HuH-7.5 (cell line): ENCODE measurements around the gene HARBI1.
A peak's percentile ranks its signal among the peaks of the same experiment; 100 is the strongest.

Experiments used
- DNase-seq: peaks from one replicate; pipeline ENCODE4 v3.0.0; 2011; ENCODE audit warnings: low spot score

HARBI1 gene, protein sequence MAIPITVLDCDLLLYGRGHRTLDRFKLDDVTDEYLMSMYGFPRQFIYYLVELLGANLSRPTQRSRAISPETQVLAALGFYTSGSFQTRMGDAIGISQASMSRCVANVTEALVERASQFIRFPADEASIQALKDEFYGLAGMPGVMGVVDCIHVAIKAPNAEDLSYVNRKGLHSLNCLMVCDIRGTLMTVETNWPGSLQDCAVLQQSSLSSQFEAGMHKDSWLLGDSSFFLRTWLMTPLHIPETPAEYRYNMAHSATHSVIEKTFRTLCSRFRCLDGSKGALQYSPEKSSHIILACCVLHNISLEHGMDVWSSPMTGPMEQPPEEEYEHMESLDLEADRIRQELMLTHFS

DNA sequence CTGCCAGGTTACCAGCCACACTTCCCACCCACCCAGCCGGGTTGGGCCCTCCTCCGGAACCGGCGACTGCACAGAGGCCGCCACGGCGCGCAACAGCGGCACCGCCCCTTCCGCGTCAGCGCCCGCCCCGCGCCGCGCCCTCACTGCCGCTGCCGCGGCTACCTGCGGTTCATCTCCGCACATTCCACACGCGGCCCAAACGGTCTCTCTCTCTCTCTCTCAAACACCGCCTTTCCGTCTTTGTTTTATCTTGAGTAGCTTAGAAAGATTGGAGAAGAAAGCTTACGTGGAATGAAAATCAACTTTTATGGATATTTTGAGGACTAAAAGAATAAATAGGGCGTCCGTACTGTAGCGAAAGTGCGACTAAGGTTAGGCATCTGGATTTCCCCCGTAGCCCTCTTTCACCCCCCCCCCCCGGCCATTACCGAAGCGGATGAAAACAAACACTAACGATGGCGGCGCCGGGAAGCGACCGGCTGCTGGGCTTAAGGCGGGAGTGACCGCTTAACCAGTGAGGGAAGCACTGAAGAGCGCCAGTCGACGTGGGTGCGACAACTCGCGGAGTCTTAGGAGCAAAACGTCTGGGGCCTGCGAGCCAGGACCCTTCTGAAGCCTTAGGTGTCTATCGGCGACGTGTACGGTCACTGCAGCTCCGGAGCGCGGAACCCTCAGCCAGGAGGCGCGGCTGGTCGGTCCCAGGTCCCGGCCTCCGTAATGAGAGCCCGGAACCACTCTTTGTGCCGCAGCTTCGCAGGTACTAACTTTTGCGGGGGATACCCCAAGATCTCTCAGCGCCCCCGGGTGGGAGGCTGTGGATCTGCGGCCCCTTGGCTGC lies at the start of gene HARBI1, which contains the start of gene ATG13:
Gene HARBI1 (minus strand): TSS at position 94 of the 838 bp plus-strand sequence. CDS start 990 bp downstream, outside the sequence.
Gene ATG13 (plus strand): TSS at position 420 of the 838 bp plus-strand sequence. CDS start 26,739 bp downstream, outside the sequence.
- DNase-seq, result peak; percentile 80

DNA sequence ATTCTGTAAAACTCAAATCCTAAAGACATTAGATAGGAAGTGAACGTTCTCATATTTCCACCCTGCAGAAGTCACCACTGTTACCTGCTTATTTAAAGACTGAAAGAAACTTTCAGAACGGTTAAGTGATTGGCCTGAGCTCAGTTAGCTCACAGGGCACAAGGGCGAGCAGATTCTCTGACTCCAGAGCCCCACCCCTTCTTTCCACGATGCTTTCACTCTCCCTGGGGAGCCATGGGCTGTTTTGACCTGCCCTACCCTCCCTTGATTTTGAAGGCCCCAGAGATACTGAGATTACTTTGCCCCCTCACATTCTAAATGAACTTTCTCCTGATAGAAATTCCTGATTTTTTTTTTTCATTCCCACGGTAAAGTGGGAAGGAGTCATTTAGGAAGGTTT lies 49.5 kb upstream of the HARBI1 start:
- no peak for DNase-seq

DNA sequence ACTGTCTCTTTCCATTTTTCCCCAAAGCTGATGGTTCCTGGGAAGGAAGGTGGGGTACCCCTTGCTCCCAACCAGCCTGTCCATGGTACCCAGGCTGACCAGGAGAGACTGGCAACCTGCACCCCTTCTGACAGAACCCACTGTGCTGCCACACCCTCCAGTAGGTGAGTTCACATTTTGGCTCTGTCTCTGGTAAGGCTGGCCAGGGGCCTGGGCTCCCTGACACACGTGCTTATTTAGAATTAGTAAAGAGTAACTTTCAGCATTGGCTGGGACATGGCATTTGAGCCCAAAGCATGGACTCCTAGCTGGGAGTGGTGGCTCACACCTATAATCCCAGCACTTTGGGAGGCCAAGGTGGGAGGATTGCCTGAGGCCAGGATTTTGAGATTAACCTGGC lies 48.3 kb upstream of the HARBI1 start:
- no peak for DNase-seq

DNA sequence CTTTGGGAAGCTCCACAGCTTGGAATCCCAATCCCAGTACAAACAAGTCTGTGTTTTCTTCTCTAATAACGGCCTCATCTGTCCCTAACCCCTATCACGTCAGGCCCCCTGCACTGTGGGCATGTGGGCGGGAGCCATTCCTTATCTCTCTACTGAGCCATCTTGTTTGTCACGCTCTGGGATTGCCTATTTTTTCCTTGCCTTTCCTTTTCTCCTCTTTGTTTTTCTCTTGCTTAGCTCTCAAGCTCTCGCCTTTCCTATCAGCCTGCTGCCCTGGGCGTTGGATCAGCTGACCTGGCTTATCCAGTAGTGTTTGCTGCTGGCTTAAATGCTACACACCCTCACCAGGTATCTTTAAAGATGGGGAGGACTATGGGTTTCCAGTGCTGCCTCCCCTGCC lies 47.6 kb upstream of the HARBI1 start:
- no peak for DNase-seq

DNA sequence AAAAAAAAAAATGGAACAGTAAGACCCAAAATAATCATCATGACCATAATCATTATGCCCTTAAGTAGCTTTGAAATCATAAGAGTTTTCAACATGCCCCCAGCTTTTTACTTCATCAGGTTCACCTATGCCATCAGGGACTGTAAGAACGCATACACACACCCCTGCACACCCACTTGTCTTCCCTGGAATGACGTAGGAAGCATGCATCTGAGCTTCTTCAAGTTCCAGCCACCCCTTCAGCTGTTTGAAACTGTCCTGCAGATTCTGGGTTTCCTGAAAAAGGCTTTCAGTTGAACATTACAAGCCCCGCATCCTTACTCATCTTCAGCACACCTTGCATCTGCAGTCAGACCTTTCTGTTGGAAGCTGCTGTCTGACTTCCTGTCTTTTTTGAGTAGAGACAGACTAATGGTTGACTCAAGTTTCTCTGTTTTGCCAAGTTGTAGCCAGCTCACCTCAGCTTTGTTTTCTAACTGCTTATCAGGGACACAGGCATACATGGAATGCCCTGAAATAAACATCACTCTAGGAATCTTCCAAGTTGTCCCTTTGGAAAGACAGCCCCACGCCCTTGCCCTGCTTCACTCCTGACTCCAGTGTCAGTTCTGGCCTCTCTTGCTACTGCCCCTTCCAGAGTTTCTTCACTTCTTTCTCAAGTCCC lies 46.4 kb upstream of the HARBI1 start:
- DNase-seq, result no peak

DNA sequence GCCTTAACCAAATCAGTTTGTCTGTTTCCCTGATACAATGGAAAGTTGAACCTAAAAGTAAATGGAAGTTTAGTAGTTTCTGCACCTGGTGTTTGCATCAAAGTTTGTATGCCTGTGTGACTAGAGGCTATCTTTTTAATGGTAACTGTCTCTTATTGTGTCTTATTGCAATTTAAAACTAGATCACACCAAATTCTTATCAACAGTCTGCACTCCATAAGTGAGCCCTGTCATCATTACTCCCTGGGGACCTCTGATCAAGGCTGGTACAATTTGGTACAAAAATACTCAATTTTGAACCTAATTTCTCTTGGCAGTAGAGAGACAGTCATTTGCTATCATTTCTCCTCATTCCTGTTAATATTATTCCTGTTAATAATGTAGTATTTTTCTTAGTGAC lies 45.3 kb upstream of the HARBI1 start:
- DNase-seq, result no peak

DNA sequence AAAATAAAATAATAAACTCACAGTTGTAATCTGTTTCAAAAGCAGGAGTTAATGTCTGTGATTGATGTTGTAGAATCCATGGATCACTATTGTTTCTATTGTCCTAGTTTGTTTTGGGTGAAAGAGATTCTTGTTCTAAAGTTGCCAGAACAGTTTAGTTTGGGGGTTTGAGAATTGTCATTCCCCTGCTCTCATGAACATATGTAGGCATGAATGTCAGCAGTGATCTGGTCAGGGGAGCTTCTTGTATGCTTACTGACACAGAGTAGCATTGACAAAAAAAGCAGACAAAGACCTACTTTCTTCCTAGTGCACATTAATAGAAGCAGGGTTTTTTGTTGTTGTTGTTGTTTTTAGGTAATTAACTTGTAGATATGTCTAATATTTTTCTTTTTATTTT lies 44.8 kb upstream of the HARBI1 start:
- DNase-seq, result no peak

DNA sequence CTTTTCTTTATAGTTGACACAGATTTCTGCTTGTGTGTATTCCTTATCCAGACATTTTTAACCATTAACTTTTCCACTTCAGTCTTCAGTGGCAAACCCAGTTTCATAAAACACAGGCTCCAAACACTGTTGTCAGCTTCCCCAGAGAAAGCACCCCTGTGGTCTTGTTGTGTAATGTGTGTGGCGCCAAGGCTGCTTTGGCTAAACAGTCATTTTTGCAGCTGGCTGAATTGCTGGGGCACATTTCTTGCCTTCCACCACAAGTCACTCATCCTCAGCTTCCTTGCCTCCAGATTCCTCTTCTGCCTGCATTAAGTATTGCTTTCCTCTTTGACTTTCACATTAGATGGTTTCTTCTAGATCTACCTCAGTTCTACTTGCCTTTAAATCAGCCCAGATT lies 42.9 kb upstream of the HARBI1 start:
- no peak for DNase-seq

DNA sequence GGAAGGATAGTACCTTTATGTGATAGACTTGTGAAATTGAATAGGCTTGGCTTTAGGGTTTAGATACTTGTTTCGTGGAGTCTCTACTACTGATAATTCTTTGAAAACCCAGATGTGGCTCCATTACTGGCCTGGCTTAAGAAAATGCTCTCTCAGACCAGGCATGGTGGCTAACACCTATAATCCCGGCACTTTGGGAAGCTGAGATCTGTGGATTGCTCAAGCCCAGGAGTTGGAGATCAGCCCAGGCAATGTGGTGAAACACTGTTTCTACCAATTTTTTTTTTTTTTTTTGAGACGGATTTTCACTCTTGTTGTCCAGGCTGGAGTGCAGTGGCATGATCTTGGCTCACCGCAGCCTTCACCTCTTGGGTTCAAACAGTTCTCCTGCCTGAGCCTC lies 41.2 kb upstream of the HARBI1 start:
- no peak for DNase-seq

DNA sequence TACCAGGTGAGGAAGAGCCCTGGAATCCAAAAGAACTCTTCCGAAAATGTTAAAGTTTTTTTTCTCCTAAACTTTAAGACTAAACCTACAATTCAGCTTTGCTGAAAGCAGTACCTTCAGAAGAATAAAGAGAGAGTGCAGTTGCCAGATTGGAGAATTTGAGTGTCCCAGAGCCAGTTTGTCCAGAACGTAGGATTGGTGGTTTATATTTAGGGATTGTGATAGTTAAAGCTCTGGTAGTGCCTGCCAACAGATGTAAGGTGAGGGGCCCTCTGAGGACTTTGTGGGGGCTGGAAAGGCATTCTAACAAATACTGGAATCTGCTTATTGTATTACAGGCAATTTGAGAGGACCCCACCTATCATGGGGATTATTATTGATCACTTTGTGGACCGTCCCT lies 40.2 kb upstream of the HARBI1 start:
- DNase-seq, result no peak

DNA sequence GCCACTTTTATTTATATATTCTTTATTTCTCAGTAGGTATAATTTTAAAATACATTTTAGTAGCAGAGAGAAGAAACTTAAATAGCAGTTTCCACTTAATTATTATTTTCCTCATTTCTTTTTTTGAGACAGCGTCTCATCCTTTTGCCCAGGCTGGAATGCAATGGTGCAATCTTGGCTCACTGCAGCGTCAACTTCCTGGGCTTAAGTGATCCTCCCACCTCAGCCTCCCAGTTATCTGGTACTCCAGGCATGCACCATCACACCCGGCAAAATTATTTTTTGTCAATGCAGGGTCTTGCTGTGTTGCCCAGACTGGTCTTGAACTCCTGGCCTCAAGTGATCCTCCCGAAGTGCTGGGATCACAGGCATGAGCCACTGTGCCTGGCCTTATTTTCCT lies 38.6 kb upstream of the HARBI1 start:
- DNase-seq, result no peak

DNA sequence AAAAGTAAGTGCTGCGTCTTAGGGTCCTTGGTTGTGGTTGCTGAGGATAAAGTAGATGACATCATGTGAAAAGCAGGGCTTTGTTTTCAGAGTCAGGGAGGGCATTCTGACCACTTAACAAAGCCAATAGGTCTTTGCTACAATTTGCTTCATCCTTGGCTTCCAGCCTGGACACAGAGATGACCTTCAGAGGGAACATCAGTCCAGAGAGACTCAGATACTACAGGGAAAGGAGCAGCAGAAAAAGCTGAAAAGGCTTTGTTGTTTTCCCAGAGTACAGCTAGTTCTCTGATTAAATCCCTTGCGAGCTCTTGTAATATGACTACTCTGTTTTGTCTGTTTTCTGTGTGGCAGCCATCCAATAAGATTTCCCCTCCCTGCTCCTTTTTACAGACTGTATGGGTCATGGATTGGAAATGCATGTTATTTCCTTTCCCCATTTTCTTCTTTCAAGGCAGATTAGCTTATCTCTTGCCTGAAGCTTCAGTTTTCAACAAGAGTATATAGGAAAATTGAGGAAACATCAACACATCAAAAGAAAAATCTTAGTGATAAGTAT lies 32.2 kb upstream of the HARBI1 start:
- DNase-seq, result no peak

DNA sequence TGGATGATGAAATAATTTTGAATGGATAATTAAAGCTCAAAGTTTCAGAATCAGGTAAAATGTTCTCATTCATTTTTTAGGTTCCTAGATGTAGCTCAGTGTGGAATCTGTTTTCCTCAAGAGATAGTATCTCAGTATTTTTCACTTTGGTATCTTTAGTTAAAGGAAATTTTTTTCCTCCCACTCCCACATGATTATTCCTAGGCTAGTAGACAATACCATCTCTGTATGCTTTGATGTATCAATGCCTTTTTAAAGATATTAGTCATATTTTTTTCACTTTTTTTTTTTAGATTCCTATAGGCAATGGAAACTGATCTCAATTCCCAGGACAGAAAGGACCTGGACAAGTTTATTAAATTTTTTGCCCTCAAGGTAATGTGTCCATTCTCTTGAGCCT lies 27.0 kb upstream of the HARBI1 start:
- DNase-seq, result no peak

DNA sequence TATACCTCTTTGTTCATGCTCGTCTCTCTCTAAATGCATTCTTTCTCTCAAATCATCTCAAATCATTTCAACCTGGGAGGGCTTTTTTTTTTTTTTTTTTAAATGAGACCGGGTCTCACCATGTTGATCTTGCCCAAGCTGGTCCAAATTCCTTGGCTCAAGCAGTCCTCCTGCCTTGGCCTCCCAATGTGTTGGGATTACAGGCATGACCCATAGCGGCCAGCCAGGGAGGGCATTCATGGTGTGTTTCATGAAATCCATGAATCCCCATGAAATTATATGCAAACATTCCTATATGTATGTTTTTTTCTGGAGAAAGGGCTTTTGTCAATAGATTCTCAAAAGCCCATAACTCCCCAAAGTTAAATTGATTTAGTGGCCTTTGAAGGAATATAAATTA lies 26.5 kb upstream of the HARBI1 start:
- no peak for DNase-seq

DNA sequence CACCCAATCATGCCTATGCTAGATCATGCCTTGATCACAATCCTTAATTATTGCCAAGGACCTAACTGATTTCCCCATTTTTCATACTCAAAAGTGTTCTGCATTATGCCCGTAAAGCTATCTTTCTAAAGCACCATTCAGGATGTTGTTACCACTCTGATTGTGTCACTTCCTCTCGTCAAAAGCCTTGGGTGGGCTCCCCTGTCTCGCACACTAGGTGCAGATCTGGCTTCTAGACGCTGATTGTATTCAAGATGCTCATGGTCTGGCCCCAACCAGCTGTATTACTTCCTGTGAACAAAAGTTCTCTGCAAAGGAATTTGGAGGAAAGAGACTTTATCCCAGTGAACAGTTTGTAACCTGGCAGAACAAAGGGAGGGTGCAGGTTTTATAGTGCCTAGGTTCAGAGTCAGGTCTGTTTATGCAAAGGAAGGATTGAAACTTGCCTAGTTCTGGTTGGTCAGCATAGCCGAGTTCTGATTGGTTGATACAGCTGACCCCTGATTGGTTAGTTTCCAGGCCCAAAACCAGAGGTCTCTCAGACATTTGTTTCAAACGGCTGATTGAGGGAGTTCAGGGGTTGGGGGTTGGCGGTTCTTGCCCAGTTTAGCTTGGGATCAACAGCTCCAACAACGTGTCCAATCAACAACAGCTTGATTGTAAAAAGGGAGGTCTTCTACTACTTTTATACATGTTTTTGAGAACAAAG lies 25.8 kb upstream of the HARBI1 start:
- DNase-seq, result no peak

DNA sequence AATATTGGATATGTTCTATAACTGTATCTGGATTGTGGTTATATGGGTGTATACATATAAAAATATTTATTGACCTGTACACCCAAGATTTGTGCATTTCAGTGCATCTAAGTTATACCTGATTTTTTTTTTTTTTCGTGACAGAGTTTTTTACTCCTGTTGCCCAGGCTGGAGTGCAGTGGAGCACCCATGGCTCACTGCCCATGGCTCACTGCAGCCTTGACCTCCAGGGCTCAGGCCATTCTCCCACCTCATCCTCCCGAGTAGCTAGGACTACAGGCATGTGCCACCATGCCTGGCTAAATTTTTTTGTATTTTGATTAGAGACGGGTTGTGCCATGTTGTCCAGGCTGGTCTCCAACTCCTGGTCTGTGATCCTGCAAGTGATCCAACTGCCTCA lies 24.6 kb upstream of the HARBI1 start:
- DNase-seq, result no peak

DNA sequence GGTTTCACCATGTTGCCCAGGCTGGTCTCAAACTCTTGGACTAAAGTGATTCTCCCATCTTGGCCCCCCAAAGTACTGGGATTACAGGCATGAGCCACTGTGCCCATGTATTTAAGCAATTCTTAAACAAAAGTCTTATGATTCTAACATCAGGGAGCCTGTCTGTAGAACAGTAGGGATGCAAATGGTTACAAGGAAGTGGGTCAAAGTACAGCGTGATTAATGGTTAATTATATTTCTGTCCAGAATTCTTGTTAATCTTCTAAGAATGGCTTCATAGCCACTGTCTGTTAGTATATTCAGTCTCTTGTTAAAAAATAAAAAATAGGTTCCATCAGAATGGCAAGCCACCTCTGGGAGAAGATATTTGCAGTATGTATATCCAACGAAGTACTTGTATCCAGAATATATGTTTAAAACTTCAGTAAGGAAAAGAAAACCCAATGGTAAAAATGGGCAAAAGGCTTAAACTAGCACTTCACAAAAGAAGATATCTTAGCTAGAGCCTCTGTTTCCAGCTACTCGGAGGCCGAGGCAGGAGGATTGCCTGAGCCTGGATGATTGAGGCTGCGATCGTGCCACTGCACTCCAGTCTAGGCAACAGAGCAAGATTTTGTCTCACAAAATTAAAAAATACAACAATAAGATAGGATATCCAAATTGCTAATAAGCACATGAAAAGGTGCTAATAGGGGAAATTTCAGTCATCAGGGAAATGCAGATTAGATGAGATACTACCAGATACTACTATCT lies 23.2 kb upstream of the HARBI1 start:
- no peak for DNase-seq

DNA sequence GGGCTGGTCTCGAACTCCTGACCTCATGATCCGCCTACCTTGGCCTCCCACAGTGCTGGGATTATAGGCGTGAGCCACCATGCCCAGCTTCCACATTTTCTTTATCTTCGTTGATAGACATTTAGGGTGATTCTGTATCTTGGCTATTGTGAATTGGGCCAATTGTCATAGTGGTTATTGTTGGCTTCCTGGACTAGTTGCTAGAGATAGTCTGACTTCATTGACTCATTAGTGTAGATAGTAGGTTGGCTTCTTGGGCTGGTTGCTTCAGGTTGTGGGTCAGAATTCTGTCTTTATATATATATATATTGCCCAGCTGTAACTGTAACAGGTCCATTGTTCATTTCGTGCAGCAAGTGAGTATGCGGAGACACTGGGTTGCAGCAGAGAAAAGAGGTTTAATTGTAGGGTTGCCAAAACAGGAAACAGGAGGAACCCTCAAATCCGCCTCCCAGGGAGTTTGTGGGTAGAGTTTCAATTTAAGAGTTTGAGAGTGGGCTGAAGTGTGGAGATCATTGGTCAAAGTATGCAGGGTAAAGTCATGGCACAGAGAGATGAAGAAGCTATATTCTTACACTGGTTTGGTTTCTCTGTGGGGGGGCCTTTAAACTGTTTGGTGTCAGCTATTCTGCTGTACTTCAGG lies 22.3 kb upstream of the HARBI1 start:
- DNase-seq, result no peak

DNA sequence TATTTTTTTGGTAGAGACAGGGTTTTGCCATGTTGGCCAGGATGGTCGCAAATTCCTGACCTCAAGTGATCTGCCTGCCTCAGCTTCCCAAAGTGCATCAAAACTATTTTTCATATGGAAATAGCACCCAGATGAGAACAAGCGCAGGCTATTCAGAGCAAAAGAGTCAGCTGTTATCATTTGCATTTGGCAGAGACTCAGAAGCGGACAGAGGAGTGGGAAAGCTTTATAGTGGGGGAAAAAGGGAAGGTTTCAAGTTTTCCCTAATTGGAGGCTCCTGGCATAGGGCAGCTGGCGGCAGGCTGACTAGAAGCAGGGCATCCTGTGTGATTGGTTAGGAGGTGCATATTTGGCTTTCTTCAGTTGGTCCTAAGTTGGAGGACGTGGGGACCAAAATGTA lies 20.5 kb upstream of the HARBI1 start:
- DNase-seq, result no peak

DNA sequence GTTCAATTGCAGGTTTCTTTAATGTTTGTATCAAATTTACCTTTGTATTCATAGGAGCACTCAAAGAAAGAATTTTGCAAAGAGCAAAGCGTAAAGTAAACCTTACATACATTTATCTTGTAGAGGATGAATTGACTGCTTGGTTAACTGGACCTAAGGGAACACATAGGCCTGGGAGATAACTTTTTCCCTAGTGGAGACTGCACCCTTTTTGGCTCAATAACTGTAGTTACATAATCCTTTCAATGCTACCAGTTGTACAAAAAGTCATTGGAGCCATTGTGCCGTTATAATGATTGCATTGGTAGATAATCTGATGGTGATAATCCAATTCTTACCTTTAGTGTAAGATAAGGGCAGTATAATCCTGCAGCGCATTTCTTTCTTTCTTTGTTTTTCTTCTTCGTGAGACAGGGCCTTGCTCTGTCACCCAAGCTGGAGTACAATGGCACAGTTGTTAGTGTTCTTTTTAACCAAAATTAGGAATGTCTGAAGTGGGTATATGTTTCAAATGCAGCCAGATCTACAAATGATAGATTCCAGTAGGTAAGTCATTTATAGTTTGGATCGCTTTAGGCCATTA lies 18.6 kb upstream of the HARBI1 start:
- DNase-seq, result no peak
